Measurements from ENCODE around the gene PNRC2. TPM values are rescaled to one million over a fixed set of nuclear protein-coding genes. Genes with fewer than 3 reads are reported as not detected.
A peak's percentile ranks its signal among the peaks of the same experiment; 100 is the strongest.

Gene PNRC2
- total RNA-seq, 2 experiments from 2014 or later = 172 to 183 TPM

GRCh38 chr1:23911921-23912320 is 47.7 kb upstream of the PNRC2 start:
- H3K27ac Mint-ChIP-seq = no peak overlapping the region
- H3K36me3 Mint-ChIP-seq (ENCODE audit: low read depth) = no peaks in the 10 kb centered on the region
- peaks cover 12% of the 10 kb centered on the region for H3K27me3 Mint-ChIP-seq
- Histone ChIP-seq H3K4me3 (ENCODE audit: low read length) (no peak overlapping the region), H3K4me1 (ENCODE audit: insufficient read depth, low read length) (peaks cover 49% of the 10 kb centered on the region), H3K27ac (ENCODE audit: low read depth in 1 of 2, low read length in 2 of 2) (no peak overlapping the region), H3K9me3 (ENCODE audit: control insufficient read depth in 1 of 2, insufficient read depth in 1 of 2, low read length in 2 of 2) (no peaks in the 10 kb centered on the region), H3K27me3 (ENCODE audit: control insufficient read depth in 1 of 2, insufficient read depth in 2 of 2, low read length in 2 of 2) (no peaks in the 10 kb centered on the region), H3K36me3 (ENCODE audit: insufficient read depth, low read length) (no peaks in the 10 kb centered on the region)
- H3K4me1 Mint-ChIP-seq (ENCODE audit: low read depth) = peaks cover 37% of the 10 kb centered on the region
- H3K4me3 Mint-ChIP-seq = no peak overlapping the region
- no peaks in the 10 kb centered on the region for H3K9me3 Mint-ChIP-seq
- no peak for ATAC-seq (ENCODE audit: poor library complexity)
- CTCF ChIA-PET = no interaction called here
- POLR2A ChIA-PET = no interaction called here
- intact Hi-C loops (cut with DNase I, micrococcal nuclease) = no loop called here
- TF ChIP-seq, protein P1, sequence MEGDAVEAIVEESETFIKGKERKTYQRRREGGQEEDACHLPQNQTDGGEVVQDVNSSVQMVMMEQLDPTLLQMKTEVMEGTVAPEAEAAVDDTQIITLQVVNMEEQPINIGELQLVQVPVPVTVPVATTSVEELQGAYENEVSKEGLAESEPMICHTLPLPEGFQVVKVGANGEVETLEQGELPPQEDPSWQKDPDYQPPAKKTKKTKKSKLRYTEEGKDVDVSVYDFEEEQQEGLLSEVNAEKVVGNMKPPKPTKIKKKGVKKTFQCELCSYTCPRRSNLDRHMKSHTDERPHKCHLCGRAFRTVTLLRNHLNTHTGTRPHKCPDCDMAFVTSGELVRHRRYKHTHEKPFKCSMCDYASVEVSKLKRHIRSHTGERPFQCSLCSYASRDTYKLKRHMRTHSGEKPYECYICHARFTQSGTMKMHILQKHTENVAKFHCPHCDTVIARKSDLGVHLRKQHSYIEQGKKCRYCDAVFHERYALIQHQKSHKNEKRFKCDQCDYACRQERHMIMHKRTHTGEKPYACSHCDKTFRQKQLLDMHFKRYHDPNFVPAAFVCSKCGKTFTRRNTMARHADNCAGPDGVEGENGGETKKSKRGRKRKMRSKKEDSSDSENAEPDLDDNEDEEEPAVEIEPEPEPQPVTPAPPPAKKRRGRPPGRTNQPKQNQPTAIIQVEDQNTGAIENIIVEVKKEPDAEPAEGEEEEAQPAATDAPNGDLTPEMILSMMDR (IDR thresholded peaks at IDR 0.05) = no peak
- DNase-seq = no peak

DNA sequence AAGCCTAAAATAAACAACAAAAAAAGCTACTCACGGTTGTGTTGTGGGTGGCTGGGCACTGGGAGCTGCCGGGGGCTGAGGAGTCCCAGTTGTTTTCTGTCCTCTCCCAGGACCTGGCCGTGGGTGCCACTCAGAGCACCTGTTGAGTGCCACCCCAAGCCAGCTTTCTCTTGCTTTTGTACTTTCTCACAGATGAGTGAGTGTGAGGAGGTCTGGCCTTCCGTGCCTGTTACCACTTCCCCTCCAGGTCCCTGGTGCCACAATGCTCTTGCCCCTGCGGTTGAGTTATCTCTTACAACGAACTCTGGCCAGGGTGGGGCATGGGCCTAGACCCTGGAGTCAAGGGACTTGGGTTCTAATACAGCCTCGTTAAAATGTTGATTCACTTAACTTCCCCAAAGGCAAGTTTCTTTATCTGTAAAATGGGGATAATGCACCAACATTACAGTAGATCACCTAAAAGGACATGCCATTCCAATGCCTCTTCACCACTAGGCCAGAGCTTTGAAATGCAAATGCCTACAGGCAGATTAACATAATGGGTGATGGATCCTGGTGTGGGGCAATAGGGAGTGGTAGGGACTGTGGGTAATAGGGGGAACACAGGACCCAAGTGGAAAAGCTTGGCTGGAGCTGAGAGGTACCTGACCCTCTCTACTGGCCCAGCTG is 46.3 kb upstream of the PNRC2 start, which contains the start of gene CNR2:
Gene CNR2, minus strand, starts transcription at position 151 of the 669 bp plus-strand sequence. CDS start 37,745 bp downstream, outside the sequence.
- intact Hi-C loops (cut with DNase I, micrococcal nuclease) = no loop called here
- POLR2A ChIA-PET = no interaction called here
- no peaks in the 10 kb centered on the region for H3K9me3 Mint-ChIP-seq
- no peaks in the 10 kb centered on the region for H3K9me3 ChIP-seq (ENCODE audit: control insufficient read depth in 1 of 2, insufficient read depth in 1 of 2, low read length in 2 of 2)
- peak in 4 of 14 experiments; percentile 7 to 61 (median 23) for DNase-seq
- peaks cover 49% of the 10 kb centered on the region for H3K4me1 ChIP-seq (ENCODE audit: insufficient read depth, low read length)
- H3K27ac ChIP-seq (ENCODE audit: low read depth in 1 of 2, low read length in 2 of 2) = no peak within 1 kb of the TSS
- CTCF ChIA-PET = no interaction called here
- peaks cover 37% of the 10 kb centered on the region for H3K4me1 Mint-ChIP-seq (ENCODE audit: low read depth)
- H3K27me3 ChIP-seq (ENCODE audit: control insufficient read depth in 1 of 2, insufficient read depth in 2 of 2, low read length in 2 of 2) = no peaks in the 10 kb centered on the region
- peaks cover 12% of the 10 kb centered on the region for H3K27me3 Mint-ChIP-seq
- no peaks in the 10 kb centered on the region for H3K36me3 ChIP-seq (ENCODE audit: insufficient read depth, low read length)
- no peak within 1 kb of the TSS for H3K4me3 ChIP-seq (ENCODE audit: low read length)
- no peak within 1 kb of the TSS for H3K4me3 Mint-ChIP-seq
- no peak for ATAC-seq (ENCODE audit: poor library complexity)
- TF ChIP-seq, protein P1 (IDR thresholded peaks at IDR 0.05) = no peak
- no peak within 1 kb of the TSS for H3K27ac Mint-ChIP-seq
- no peaks in the 10 kb centered on the region for H3K36me3 Mint-ChIP-seq (ENCODE audit: low read depth)

- peaks cover 29% of the 10 kb centered on the region for H3K4me1 Mint-ChIP-seq (ENCODE audit: low read depth)
Measured at GRCh38 chr1:23914921-23915320, 44.7 kb upstream of the PNRC2 start.

More at GRCh38 chr1:23914921-23915320, 44.7 kb upstream of the PNRC2 start:
- Mint-ChIP-seq H3K4me3 (no peak overlapping the region), H3K9me3 (no peaks in the 10 kb centered on the region), H3K27me3 (no peaks in the 10 kb centered on the region), H3K36me3 (ENCODE audit: low read depth) (no peaks in the 10 kb centered on the region), H3K27ac (no peak overlapping the region)
- no peak for ATAC-seq (ENCODE audit: poor library complexity)
- DNase-seq = no peak
- Histone ChIP-seq H3K4me1 (ENCODE audit: insufficient read depth, low read length) (peaks cover 35% of the 10 kb centered on the region), H3K27me3 (ENCODE audit: control insufficient read depth in 1 of 2, insufficient read depth in 2 of 2, low read length in 2 of 2) (no peaks in the 10 kb centered on the region), H3K36me3 (ENCODE audit: insufficient read depth, low read length) (no peaks in the 10 kb centered on the region), H3K9me3 (ENCODE audit: control insufficient read depth in 1 of 2, insufficient read depth in 1 of 2, low read length in 2 of 2) (no peaks in the 10 kb centered on the region), H3K27ac (ENCODE audit: low read depth in 1 of 2, low read length in 2 of 2) (no peak overlapping the region), H3K4me3 (ENCODE audit: low read length) (no peak overlapping the region)
- intact Hi-C loops (cut with DNase I, micrococcal nuclease) = loop anchor here in 1 of 2 experiments (5.0 kb wide), 1 partner anchor 103 kb away; no protein-coding TSS in a partner anchor
- ChIA-PET CTCF (no interaction called here), POLR2A (no interaction called here)
- TF ChIP-seq, protein P1 (IDR thresholded peaks at IDR 0.05) = no peak
